Endothelial cell of umbilical vein (primary cell): ENCODE measurements around the gene NR1H3.

Experiments
- GATA2 ChIP-seq: IDR thresholded peaks from 2 replicates; pipeline ENCODE4 v1.7.0; 2011; ENCODE audit warnings: low read depth, mild to moderate bottlenecking, moderate library complexity, mixed read lengths, low read length; ENCODE audit not compliant: insufficient read length, insufficient read depth
- MYC ChIP-seq: IDR thresholded peaks from one replicate; pipeline ENCODE4 v1.6.1; 2011; ENCODE audit warnings: mild to moderate bottlenecking, low read depth, low read length
- POLR2A ChIP-seq: IDR thresholded peaks from 2 replicates; pipeline ENCODE4 v1.6.1; 2012; ENCODE audit warnings: low read depth, mild to moderate bottlenecking, control low read depth, low read length
- POLR2AphosphoS5 ChIP-seq: IDR thresholded peaks from 2 replicates; pipeline ENCODE4 v1.6.1; 2012; ENCODE audit warnings: low read depth, mild to moderate bottlenecking, control low read depth, low read length, moderate library complexity; ENCODE audit not compliant: insufficient read depth
- TF ChIP-seq, protein P1 (sequence below), 2 donors: IDR thresholded peaks; 1 replicate in 1 of 2; 2 replicates in 1 of 2; pipeline ENCODE4 v1.5.1; 2011; ENCODE audit warnings: low read length in 2 of 2, mild to moderate bottlenecking in 2 of 2, moderate library complexity in 2 of 2, control low read depth in 1 of 2, inconsistent platforms in 1 of 2, low read depth in 1 of 2; ENCODE audit not compliant: insufficient read depth in 1 of 2; ENCODE audit errors: extremely low read depth in 1 of 2

DNA sequence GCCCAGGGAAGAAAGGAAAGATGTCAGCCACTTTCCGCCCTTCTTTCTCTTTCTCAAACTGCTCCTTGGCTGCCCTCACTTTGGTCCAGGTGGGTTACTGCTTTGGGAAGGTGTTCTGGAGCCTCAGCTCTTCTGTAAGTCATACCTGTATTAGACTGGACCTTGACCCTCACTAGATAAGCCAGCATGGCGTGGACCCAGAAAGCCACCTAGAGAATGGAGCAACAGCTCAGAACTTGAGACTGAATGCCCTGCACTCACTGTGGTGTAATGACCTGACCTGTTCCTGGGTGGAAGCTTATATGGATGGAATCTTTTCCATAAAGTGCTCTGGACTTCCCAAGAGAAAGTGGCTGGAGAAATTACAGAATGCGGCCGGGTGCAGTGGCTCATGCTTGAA is 24.7 kb upstream of the NR1H3 start:
- TF ChIP-seq, protein P1, sequence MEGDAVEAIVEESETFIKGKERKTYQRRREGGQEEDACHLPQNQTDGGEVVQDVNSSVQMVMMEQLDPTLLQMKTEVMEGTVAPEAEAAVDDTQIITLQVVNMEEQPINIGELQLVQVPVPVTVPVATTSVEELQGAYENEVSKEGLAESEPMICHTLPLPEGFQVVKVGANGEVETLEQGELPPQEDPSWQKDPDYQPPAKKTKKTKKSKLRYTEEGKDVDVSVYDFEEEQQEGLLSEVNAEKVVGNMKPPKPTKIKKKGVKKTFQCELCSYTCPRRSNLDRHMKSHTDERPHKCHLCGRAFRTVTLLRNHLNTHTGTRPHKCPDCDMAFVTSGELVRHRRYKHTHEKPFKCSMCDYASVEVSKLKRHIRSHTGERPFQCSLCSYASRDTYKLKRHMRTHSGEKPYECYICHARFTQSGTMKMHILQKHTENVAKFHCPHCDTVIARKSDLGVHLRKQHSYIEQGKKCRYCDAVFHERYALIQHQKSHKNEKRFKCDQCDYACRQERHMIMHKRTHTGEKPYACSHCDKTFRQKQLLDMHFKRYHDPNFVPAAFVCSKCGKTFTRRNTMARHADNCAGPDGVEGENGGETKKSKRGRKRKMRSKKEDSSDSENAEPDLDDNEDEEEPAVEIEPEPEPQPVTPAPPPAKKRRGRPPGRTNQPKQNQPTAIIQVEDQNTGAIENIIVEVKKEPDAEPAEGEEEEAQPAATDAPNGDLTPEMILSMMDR (IDR thresholded peaks at IDR 0.05; ENCODE audit: extremely low read depth in 1 of 2, insufficient read depth in 1 of 2, low read depth in 1 of 2, low read length in 2 of 2) = no peak
- TF ChIP-seq POLR2AphosphoS5 (no peak), GATA2 (no peak), POLR2A (no peak), MYC (no peak)
